Frontal cortex (tissue), 4 donors: Measurements from ENCODE around the gene WDCP. TPM values are rescaled to one million over a fixed set of nuclear protein-coding genes. Genes with fewer than 3 reads are reported as not detected.

ENCODE experiments used
- DNase-seq, 2 donors: peaks; one replicate each; pipeline ENCODE4 v3.0.0; 2012; ENCODE audit warnings: low spot score in 2 of 2
- FAIRE-seq: peaks from 2 replicates; lab custom pipeline; 2012; peaks lifted over from hg19 to GRCh38; lab: Jason Lieb, UNC
- small RNA-seq: library from RNA; depleted of rRNA; stranded (forward); fragments of <200 nt; gene quantifications from one replicate; pipeline ENCODE3, GENCODE V24; 2014
- total RNA-seq: library from RNA; depleted of rRNA; stranded (reverse); fragments of >200 nt; gene quantifications from one replicate; pipeline ENCODE4 v1.2.3, GENCODE V29; 2014
- donor health status: control.
- donor health status: control.
- donor health status: control.

Gene WDCP
- total RNA-seq, 1 donor from 2014 or later, result 27.3 TPM

- no peak for FAIRE-seq
- DNase-seq, result no peak
Observed at GRCh38 chr2:24009680-24010476, 37.3 kb downstream of the WDCP start, which contains the start of gene MFSD2B. Gene MFSD2B (plus strand): TSS chr2:24010085. CDS start chr2:24010097, 12 bp downstream.

DNA sequence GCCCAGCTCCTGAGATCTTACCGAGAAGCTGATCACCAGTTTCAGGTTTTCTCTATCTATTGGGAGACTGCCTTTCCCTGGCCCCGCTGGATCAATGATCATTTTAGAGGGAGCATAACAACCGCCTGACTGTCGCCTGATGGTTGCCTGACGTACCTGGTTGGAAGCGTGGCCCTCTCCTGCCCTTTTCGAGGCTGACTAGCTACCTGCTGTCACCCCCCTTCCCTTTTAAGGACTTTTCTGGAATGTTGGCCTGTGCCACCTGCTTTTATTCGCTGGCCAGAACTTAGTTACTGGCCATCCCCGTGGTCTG lies 37.9 kb downstream of the WDCP start:
- no peak for DNase-seq
- no peak for FAIRE-seq

DNA sequence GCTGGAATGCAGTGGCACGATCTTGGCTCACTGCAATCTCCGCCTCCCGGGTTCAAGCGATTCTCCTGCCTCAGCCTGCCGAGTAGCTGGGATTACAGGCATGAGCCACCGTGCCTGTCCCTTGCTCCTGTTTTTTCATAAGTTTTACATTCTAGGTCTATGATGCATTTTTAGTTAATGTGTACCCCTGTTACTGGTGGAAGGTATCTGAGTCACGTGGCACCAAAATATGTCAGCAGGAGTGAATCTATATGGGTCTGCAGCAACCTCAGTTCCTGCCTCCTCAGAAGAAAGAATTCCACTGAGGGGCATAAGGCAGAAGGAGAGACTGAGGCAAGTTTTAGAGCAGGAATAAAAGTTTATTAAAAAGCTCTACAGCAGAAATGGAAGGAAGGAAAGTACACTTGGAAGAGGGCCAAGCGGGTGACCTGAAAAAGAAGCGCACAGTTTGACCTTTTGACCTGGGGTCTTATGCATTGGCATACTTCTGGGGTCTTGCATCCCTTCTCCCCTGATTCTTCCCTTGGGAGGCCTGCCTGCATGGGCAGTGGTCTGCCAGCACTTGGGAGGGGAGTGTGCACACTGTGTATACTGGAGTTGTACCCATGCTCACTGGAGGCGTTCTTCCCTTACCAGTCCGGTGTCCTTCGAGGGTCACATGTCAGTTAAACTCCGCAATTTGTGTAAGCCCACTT lies 38.4 kb downstream of the WDCP start:
- no peak for FAIRE-seq
- DNase-seq, result no peak

DNA sequence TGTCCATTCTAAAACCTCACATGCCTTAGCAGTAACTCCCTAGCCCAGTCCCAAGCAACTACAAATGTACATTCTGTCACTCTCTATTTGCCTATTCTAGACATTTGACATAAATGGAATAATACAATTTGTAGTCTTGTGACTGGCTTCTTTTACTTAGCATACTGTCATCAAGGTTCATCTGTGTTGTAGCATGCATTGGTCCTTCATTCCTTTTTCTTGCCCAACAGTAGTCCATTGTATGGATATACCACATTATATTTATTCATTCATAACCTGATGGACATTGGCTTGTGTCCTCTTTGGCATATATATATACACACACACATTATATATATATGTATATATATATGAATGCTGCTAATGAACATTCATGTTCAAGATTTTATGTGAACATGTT lies 39.5 kb downstream of the WDCP start:
- FAIRE-seq (no peak), DNase-seq (no peak)

GRCh38 chr2:23994567-23994966 lies 52.6 kb downstream of the WDCP start:
- FAIRE-seq (no peak), DNase-seq (no peak)

GRCh38 chr2:23993736-23994269 lies 53.4 kb downstream of the WDCP start:
- no peak for FAIRE-seq
- no peak for DNase-seq

GRCh38 chr2:23992931-23993330 lies 54.3 kb downstream of the WDCP start:
- FAIRE-seq (no peak), DNase-seq (no peak)

DNA sequence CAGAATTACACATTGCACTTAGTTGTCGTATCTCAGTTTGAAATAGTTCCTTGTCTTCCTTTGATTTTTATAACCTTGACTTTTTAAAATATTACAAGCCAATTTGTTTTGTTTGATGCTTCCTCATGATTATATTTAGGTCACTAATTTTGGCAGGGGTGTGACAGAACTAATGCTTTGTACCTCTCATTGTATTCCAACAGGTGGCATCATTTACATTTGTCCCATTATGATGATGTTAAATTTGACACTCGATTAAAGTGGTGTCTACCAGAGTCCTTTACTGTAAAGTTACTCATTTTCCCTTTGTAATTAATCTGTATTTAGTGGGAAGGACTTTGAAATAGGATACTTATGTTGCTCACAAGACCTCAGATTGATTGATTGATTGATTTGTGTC lies 58.8 kb downstream of the WDCP start:
- FAIRE-seq (no peak), DNase-seq (no peak)

Small RNA genes lying within 50 kb of the gene (small RNA-seq; reads per million reads assigned to genes)
- gene RN7SL610P, result not detected
- gene RNU6-370P, result not detected

Other genes with a start within 250 kb of the WDCP start
- gene ATAD2B, start 120.3 kb downstream of the WDCP start, total RNA-seq, result 55.0 TPM
- gene UBXN2A, start 106.9 kb downstream of the WDCP start, total RNA-seq, result 64.8 TPM
- gene MFSD2B, start 37.3 kb downstream of the WDCP start, total RNA-seq, result 0.41 TPM
- 73.8 TPM for gene FKBP1B, start 2.4 kb upstream of the WDCP start, total RNA-seq
- 125 TPM for gene SF3B6, start 28.9 kb upstream of the WDCP start, total RNA-seq
- 15.5 TPM for gene TP53I3, start 37.4 kb upstream of the WDCP start, total RNA-seq
- gene PFN4, start 75.9 kb upstream of the WDCP start, total RNA-seq, result not detected
- gene FAM228B, start 76.1 kb upstream of the WDCP start, total RNA-seq, result 127 TPM
- 3.3 TPM for gene FAM228A, start 127.7 kb upstream of the WDCP start, total RNA-seq